K562 (cell line): ENCODE measurements around the gene B4GALT5. TPM values are rescaled to one million over a fixed set of nuclear protein-coding genes. Genes with fewer than 3 reads are reported as not detected.

Experiments
- ATAC-seq: fragments of 200-7000 bp; cut with Tn5 transposase; 3 replicates; pipeline ENCODE4 v1.9.1; 2020; ENCODE audit warnings: moderate library complexity
- BruUV-seq: library from RNA; stranded (reverse); fragments of 400-500 nt; replicated peaks from 2 replicates; lab custom pipeline; 2021; lab: Mats Ljungman, UMichigan
- CTCF ChIA-PET: fragments of 300-600 bp; formaldehyde crosslinking; extraction: SDS; loops from one replicate; lab custom pipeline; 2021; ENCODE audit warnings: low intra/inter-chr PET ratio; lab: Yijun Ruan, JAX
- POLR2A ChIA-PET: fragments of 300-600, 350-650 bp; sonication (Branson Sonifier 250); formaldehyde crosslinking; extraction: SDS; loops from one replicate; lab custom pipeline; 2021; ENCODE audit warnings: antibody characterized with exemption, inconsistent platforms; lab: Yijun Ruan, JAX
- DNase-seq, 4 experiments: peaks; one replicate each; pipeline versions ENCODE4 v3.0.0 to v3.0.0-alpha.2; 2011 to 2018; ENCODE audit warnings: low spot score in 3 of 4, mixed read lengths in 3 of 4; ENCODE audit errors: extremely low read depth in 1 of 4
- FAIRE-seq: peaks from 2 replicates; lab custom pipeline; 2011; peaks lifted over from hg19 to GRCh38; lab: Jason Lieb, UNC
- H2AFZ ChIP-seq: 2 replicates; pipeline ENCODE4 v1.6.0; 2011; ENCODE audit warnings: low read depth, low read length, control low read depth, inconsistent platforms
- H3K27ac ChIP-seq: fragments of 200-600 bp; 3 replicates; pipeline ENCODE4 v1.8.0; 2011; ENCODE audit warnings: low read depth, mild to moderate bottlenecking, control low read depth, inconsistent platforms, low read length, moderate library complexity, mixed read lengths; ENCODE audit errors: extremely low read depth
- H3K27me3 ChIP-seq, 2 experiments: fragments of 300-600 bp in 1 of 2; 2 replicates in 1 of 2; 3 replicates in 1 of 2; pipeline versions ENCODE4 v1.6.0 to v1.8.0; 2011; ENCODE audit warnings: inconsistent platforms in 2 of 2, low read length in 2 of 2, mild to moderate bottlenecking in 1 of 2, mixed read lengths in 1 of 2, moderate library complexity in 1 of 2; ENCODE audit not compliant: control insufficient read depth in 2 of 2, insufficient read depth in 2 of 2
- H3K36me3 ChIP-seq: fragments of 300-600 bp; 3 replicates; pipeline ENCODE4 v1.8.0; 2011; ENCODE audit warnings: mild to moderate bottlenecking, low read length, inconsistent platforms; ENCODE audit not compliant: control insufficient read depth, insufficient read depth
- H3K4me1 ChIP-seq, 2 experiments: fragments of 200-600 bp in 1 of 2; replicated peaks in 1 of 2; 2 replicates in 1 of 2; 3 replicates in 1 of 2; pipeline versions ENCODE4 v1.5.1 to v1.8.0; 2011; ENCODE audit warnings: inconsistent platforms in 2 of 2, low read length in 2 of 2, mild to moderate bottlenecking in 1 of 2, mixed read lengths in 1 of 2, moderate library complexity in 1 of 2; ENCODE audit not compliant: control insufficient read depth in 2 of 2, insufficient read depth in 2 of 2
- H3K4me2 ChIP-seq: 2 replicates; pipeline ENCODE4 v1.6.1; 2011; ENCODE audit warnings: low read length, control low read depth, inconsistent platforms, mixed read lengths; ENCODE audit not compliant: insufficient read depth
- H3K4me3 ChIP-seq: fragments of 200-600 bp; sonication (generic), shearing (Covaris generic); 2 replicates; pipeline ENCODE4 v1.5.1; 2016; ENCODE audit warnings: control low read depth, inconsistent platforms
- H3K79me2 ChIP-seq: fragments of 200-600 bp; 3 replicates; pipeline ENCODE4 v1.8.0; 2011; ENCODE audit warnings: low read length, inconsistent platforms; ENCODE audit not compliant: control insufficient read depth, insufficient read depth
- H3K9ac ChIP-seq, 2 experiments: 2 replicates each; pipeline versions ENCODE4 v1.6.0 to v1.6.1; 2011; ENCODE audit warnings: low read depth in 2 of 2, low read length in 2 of 2, control low read depth in 1 of 2, inconsistent platforms in 1 of 2, mild to moderate bottlenecking in 1 of 2, mixed read lengths in 1 of 2; ENCODE audit not compliant: insufficient read depth in 1 of 2
- H3K9me1 ChIP-seq: one replicate; pipeline ENCODE4 v1.6.0; 2011; ENCODE audit warnings: inconsistent platforms, mild to moderate bottlenecking, low read length, moderate library complexity; ENCODE audit not compliant: control insufficient read depth, insufficient read depth
- H3K9me3 ChIP-seq: replicated peaks from 2 replicates; pipeline ENCODE4 v1.5.1; 2011; ENCODE audit warnings: low read depth, low read length, inconsistent platforms; ENCODE audit not compliant: control insufficient read depth, insufficient read depth
- H4K20me1 ChIP-seq: replicated peaks from 2 replicates; pipeline ENCODE4 v1.6.1; 2011; ENCODE audit warnings: low read length, inconsistent platforms, mixed read lengths; ENCODE audit not compliant: control insufficient read depth, insufficient read depth
- ARID4B ChIP-seq: sonication (generic); formaldehyde crosslinking; IDR thresholded peaks from 2 replicates; pipeline ENCODE4 v1.8.0; 2022; ENCODE audit warnings: mild to moderate bottlenecking, missing genetic modification reagents
- BRF1 ChIP-seq: IDR thresholded peaks from 3 replicates; pipeline ENCODE4 v1.6.1; 2011; ENCODE audit warnings: borderline replicate concordance, mild to moderate bottlenecking; ENCODE audit not compliant: insufficient read length; ENCODE audit errors: extremely low read depth
- DIDO1 ChIP-seq: fragments of 450-650 bp; IDR thresholded peaks from 2 replicates; pipeline ENCODE4 v1.6.1; 2016; ENCODE audit warnings: low read depth, missing biosample characterization, missing genetic modification characterization
- KLF1 ChIP-seq: fragments of 450-650 bp; IDR thresholded peaks from 2 replicates; pipeline ENCODE4 v1.6.1; 2016; ENCODE audit warnings: missing genetic modification characterization, missing compliant biosample characterization
- MAFK ChIP-seq: IDR thresholded peaks from 2 replicates; pipeline ENCODE4 v1.6.1; 2011; ENCODE audit warnings: low read length, improper control_type of control experiment
- PYGO2 ChIP-seq: fragments of 450-650 bp; IDR thresholded peaks from 2 replicates; pipeline ENCODE4 v1.6.1; 2016; ENCODE audit warnings: mild to moderate bottlenecking, missing genetic modification characterization, moderate library complexity, missing compliant biosample characterization
- RBM17 ChIP-seq: fragments of 200-400 bp; formaldehyde crosslinking; IDR thresholded peaks from 2 replicates; pipeline ENCODE4 v1.6.1; 2017; ENCODE audit warnings: low read depth, mild to moderate bottlenecking, low read length, borderline replicate concordance
- SMAD2 ChIP-seq: fragments of 150-350 bp; IDR thresholded peaks from 2 replicates; pipeline ENCODE4 v1.6.1; 2014; ENCODE audit warnings: low read depth, mild to moderate bottlenecking, low read length
- WGBS: fragments of 100-300 bp; shearing (Covaris generic); methylation state at CpG from one replicate; pipeline ENCODE4 v1.1.6; 2016; ENCODE audit warnings: low coverage, mixed read lengths; ENCODE audit not compliant: insufficient coverage; ENCODE audit errors: missing lambda C conversion rate; 5-methylcytosine and 5-hydroxymethylcytosine counted together
- in situ Hi-C: fragments of 300-500 bp; cut with MboI; formaldehyde crosslinking; loops from 4 replicates; pipeline ENCODE4 v1.15.0; 2018; ENCODE audit warnings: inconsistent platforms, mixed read lengths
- intact Hi-C: fragments of 100-400 bp; cut with micrococcal nuclease; formaldehyde crosslinking; loops from 2 replicates; pipeline ENCODE4 v1.14.2; 2022
- polyA plus RNA-seq, 8 experiments: library from polyadenylated mRNA; depleted of rRNA in 4 of 8; stranded (reverse) in 5 of 8; unstranded in 3 of 8; fragments of >200 nt; fragmentation: Nextera tagmentation in 2 of 8; fragmentation: Illumina TruSeq in 1 of 8; extraction: Ambion mirVana in 2 of 8; extraction: Trizol in 1 of 8; gene quantifications; 2 replicates each; pipeline versions ENCODE4 v1.2.1 to v1.2.3, GENCODE V29; 2011 to 2014; ENCODE audit warnings: inconsistent platforms in 1 of 8, missing spikeins in 1 of 8
- total RNA-seq, 7 experiments: library from RNA; depleted of rRNA in 6 of 7; stranded (reverse); fragments of >200 nt in 6 of 7; fragmentation: Illumina TruSeq in 2 of 7; extraction: Trizol in 2 of 7; gene quantifications; 2 replicates each; pipeline versions ENCODE4 v1.2.1 to v1.2.3, GENCODE V29; 2011 to 2021; ENCODE audit warnings: low replicate concordance in 1 of 7

Gene B4GALT5
- total and polyA plus RNA-seq, 9 of the 15 experiments (the other 6 are each of a cell fraction or from before 2014, with no cell fraction given) = 8.5 to 32.6 (median 23.4) TPM

- ChIA-PET POLR2A (no interaction called here), CTCF (interaction anchor here (0.6 kb wide), 1 partner anchor 58 kb away, joined by 4 read pairs; no protein-coding TSS in a partner anchor)
- H3K9me1 ChIP-seq = no peaks in the 10 kb centered on the region
- H3K36me3 ChIP-seq = no peaks in the 10 kb centered on the region
- in situ Hi-C loops = no loop called here
- peaks cover 3 to 8% of the 10 kb centered on the region in 2 experiments; a peak in 4 of 5 replicates for H3K4me1 ChIP-seq
- no peak for ATAC-seq
- no peak overlapping the region for H3K9ac ChIP-seq
- no peak overlapping the region for H3K4me2 ChIP-seq
- no peak overlapping the region for H3K27ac ChIP-seq
- H3K4me3 ChIP-seq = no peak overlapping the region
- no peak overlapping the region for H2AFZ ChIP-seq
- BruUV-seq = no TSS peak
- WGBS = 4% methylated on average over 9 of the region's 9 CpGs
- no peak for FAIRE-seq
- intact Hi-C loops = no loop called here
- H3K79me2 ChIP-seq = no peaks in the 10 kb centered on the region
- H4K20me1 ChIP-seq = peaks cover 12% of the 10 kb centered on the region; the same call in 1 of the 2 replicates
- H3K27me3 ChIP-seq = peaks cover 34 to 49% of the 10 kb centered on the region in 2 experiments
- no peak for DNase-seq
- H3K9me3 ChIP-seq = peaks cover 7% of the 10 kb centered on the region; the same call in 1 of the 2 replicates
- TF ChIP-seq PYGO2 (tag) (no peak), SMAD2 (no peak), BRF1 (no peak), DIDO1 (tag) (no peak), KLF1 (tag) (no peak), MAFK (no peak), ARID4B (CRISPR knock-in tag) (no peak), RBM17 (no peak)
- TF ChIP-seq, all 486 proteins: peak for 0
Observed at GRCh38 chr20:49585585-49586245, 128.0 kb downstream of the B4GALT5 start.
